Neuronal stem cell (in vitro differentiated cells): ENCODE results near the gene SHOC2. TPM values are rescaled to one million over a fixed set of nuclear protein-coding genes. Genes with fewer than 3 reads are reported as not detected.

ENCODE experiments used
- DNase-seq: peaks from one replicate; pipeline ENCODE4 v3.0.0-alpha.2; 2013; ENCODE audit warnings: low spot score
- H2AFZ ChIP-seq: one replicate; pipeline ENCODE4 v1.6.1; 2013; ENCODE audit warnings: mild to moderate bottlenecking, low read length, inconsistent platforms
- H2AK5ac ChIP-seq: 2 replicates; pipeline ENCODE4 v1.6.1; 2013; ENCODE audit warnings: low read depth, mild to moderate bottlenecking, inconsistent platforms, low read length, moderate library complexity, mixed read lengths
- H2BK120ac ChIP-seq: 2 replicates; pipeline ENCODE4 v1.6.1; 2013; ENCODE audit warnings: low read depth, mild to moderate bottlenecking, inconsistent platforms, low read length, moderate library complexity, mixed read lengths
- H2BK12ac ChIP-seq: one replicate; pipeline ENCODE4 v1.6.1; 2013; ENCODE audit warnings: low read length, inconsistent platforms
- H2BK15ac ChIP-seq: 2 replicates; pipeline ENCODE4 v1.6.1; 2013; ENCODE audit warnings: mild to moderate bottlenecking, low read length, inconsistent platforms, mixed read lengths
- H2BK5ac ChIP-seq: one replicate; pipeline ENCODE4 v1.6.1; 2013; ENCODE audit warnings: inconsistent platforms, mild to moderate bottlenecking, low read length, moderate library complexity
- H3K14ac ChIP-seq: one replicate; pipeline ENCODE4 v1.6.1; 2013; ENCODE audit warnings: low read length, inconsistent platforms
- H3K18ac ChIP-seq: 2 replicates; pipeline ENCODE4 v1.6.1; 2013; ENCODE audit warnings: low read length, inconsistent platforms
- H3K23ac ChIP-seq: 2 replicates; pipeline ENCODE4 v1.6.1; 2013; ENCODE audit warnings: low read depth, mild to moderate bottlenecking, mixed read lengths, low read length, inconsistent platforms; ENCODE audit not compliant: poor library complexity
- H3K27ac ChIP-seq: replicated peaks from 3 replicates; pipeline ENCODE4 v1.5.1; 2013; ENCODE audit warnings: low read length, inconsistent platforms
- H3K27me3 ChIP-seq, 3 experiments: 2 replicates each; pipeline ENCODE4 v1.6.1; 2013; ENCODE audit warnings: low read length in 3 of 3, mild to moderate bottlenecking in 2 of 3, inconsistent platforms in 1 of 3, low read depth in 1 of 3, mixed read lengths in 1 of 3, moderate library complexity in 1 of 3; ENCODE audit not compliant: control insufficient read depth in 3 of 3, insufficient read depth in 3 of 3
- H3K36me3 ChIP-seq, 2 donors: replicated peaks in 1 of 2; 2 replicates each; pipeline ENCODE4 v1.6.1; 2013; ENCODE audit warnings: low read length in 2 of 2; ENCODE audit not compliant: control insufficient read depth in 2 of 2, insufficient read depth in 2 of 2
- H3K4ac ChIP-seq: 2 replicates; pipeline ENCODE4 v1.6.1; 2013; ENCODE audit warnings: inconsistent platforms, mild to moderate bottlenecking, low read length, moderate library complexity
- H3K4me1 ChIP-seq, 2 donors: 1 replicate in 1 of 2; 2 replicates in 1 of 2; pipeline ENCODE4 v1.6.1; 2013; ENCODE audit warnings: low read length in 2 of 2, low read depth in 1 of 2; ENCODE audit not compliant: control insufficient read depth in 2 of 2, insufficient read depth in 1 of 2
- H3K4me2 ChIP-seq: one replicate; pipeline ENCODE4 v1.6.1; 2013; ENCODE audit warnings: mild to moderate bottlenecking, low read length, inconsistent platforms; ENCODE audit not compliant: insufficient read depth, poor library complexity, severe bottlenecking
- H3K4me3 ChIP-seq, 2 donors: 2 replicates each; pipeline ENCODE4 v1.5.1; 2013; ENCODE audit warnings: low read length in 2 of 2, mild to moderate bottlenecking in 2 of 2, inconsistent platforms in 1 of 2, moderate library complexity in 1 of 2
- H3K79me1 ChIP-seq: one replicate; pipeline ENCODE4 v1.6.1; 2013; ENCODE audit warnings: low read depth, mild to moderate bottlenecking, inconsistent platforms, low read length, moderate library complexity
- H3K9ac ChIP-seq: one replicate; pipeline ENCODE4 v1.6.1; 2013; ENCODE audit warnings: mild to moderate bottlenecking, low read depth, low read length, inconsistent platforms; ENCODE audit not compliant: poor library complexity
- H3K9me3 ChIP-seq, 2 donors: replicated peaks in 1 of 2; 2 replicates each; pipeline versions ENCODE3 to v1.6.1; 2013; ENCODE audit warnings: low read length in 2 of 2, mild to moderate bottlenecking in 2 of 2, inconsistent platforms in 1 of 2, low read depth in 1 of 2, mixed read lengths in 1 of 2, moderate library complexity in 1 of 2; ENCODE audit not compliant: control insufficient read depth in 2 of 2, insufficient read depth in 1 of 2
- H4K8ac ChIP-seq: one replicate; pipeline ENCODE4 v1.6.1; 2013; ENCODE audit warnings: low read depth, mild to moderate bottlenecking, inconsistent platforms, low read length, moderate library complexity
- H4K91ac ChIP-seq: one replicate; pipeline ENCODE4 v1.6.1; 2013; ENCODE audit warnings: low read length, low read depth, mild to moderate bottlenecking, inconsistent platforms; ENCODE audit not compliant: poor library complexity
- WGBS, 2 donors: extraction: QIAGEN DNeasy Blood & Tissue Kit; methylation state at CpG; one replicate each; pipeline ENCODE4 v1.1.7; 2013; ENCODE audit warnings: missing lambda C conversion rate in 2 of 2, mixed read lengths in 1 of 2; ENCODE audit not compliant: insufficient read length in 2 of 2, insufficient replicate concordance in 1 of 2; ENCODE audit errors: extremely low coverage in 2 of 2; 5-methylcytosine and 5-hydroxymethylcytosine counted together
- polyA plus RNA-seq, 2 experiments: library from polyadenylated mRNA; stranded (reverse); fragments of 200-250 nt; gene quantifications; one replicate each; pipeline ENCODE4 v1.2.3, GENCODE V29; 2013

Gene SHOC2
- polyA plus RNA-seq (2013, experiment 1 of 2), result 31.4 TPM
- polyA plus RNA-seq (2013, experiment 2 of 2), result 30.5 TPM

- Histone ChIP-seq H2AK5ac (peak within 1 kb of the TSS; percentile 26), H3K36me3 (peaks cover 4 to 6% of the 10 kb centered on the region in 2 donors), H2BK120ac (no peak within 1 kb of the TSS), H3K27me3 (no peaks in the 10 kb centered on the region), H4K8ac (no peak within 1 kb of the TSS), H2BK5ac (peak within 1 kb of the TSS; percentile 77), H3K4me2 (peak within 1 kb of the TSS; percentile 55), H2AFZ (peak within 1 kb of the TSS; percentile 88), H3K9ac (peak within 1 kb of the TSS; percentile 98), H2BK12ac (no peak within 1 kb of the TSS), H3K4ac (no peak within 1 kb of the TSS), H2BK15ac (no peak within 1 kb of the TSS), H3K23ac (peak within 1 kb of the TSS; percentile 87), H4K91ac (no peak within 1 kb of the TSS), H3K18ac (peak within 1 kb of the TSS; percentile 99), H3K27ac (peak within 1 kb of the TSS; percentile 90), H3K79me1 (peaks cover 3% of the 10 kb centered on the region), H3K9me3 (no peaks in the 10 kb centered on the region), H3K4me1 (peaks cover 2 to 15% of the 10 kb centered on the region in 2 donors), H3K14ac (peak within 1 kb of the TSS; percentile 50), H3K4me3 (peak within 1 kb of the TSS; percentile 75 to 94)
- no peak for DNase-seq
- no CpG with 5 or more reads among the region's 61 CpGs for WGBS, 2 donors
Observed at GRCh38 chr10:110919349-110919931, at the start of gene SHOC2. Gene SHOC2, plus strand, starts transcription at chr10:110919604. Its CDS starts 44,755 bp downstream, at chr10:110964359.

DNA sequence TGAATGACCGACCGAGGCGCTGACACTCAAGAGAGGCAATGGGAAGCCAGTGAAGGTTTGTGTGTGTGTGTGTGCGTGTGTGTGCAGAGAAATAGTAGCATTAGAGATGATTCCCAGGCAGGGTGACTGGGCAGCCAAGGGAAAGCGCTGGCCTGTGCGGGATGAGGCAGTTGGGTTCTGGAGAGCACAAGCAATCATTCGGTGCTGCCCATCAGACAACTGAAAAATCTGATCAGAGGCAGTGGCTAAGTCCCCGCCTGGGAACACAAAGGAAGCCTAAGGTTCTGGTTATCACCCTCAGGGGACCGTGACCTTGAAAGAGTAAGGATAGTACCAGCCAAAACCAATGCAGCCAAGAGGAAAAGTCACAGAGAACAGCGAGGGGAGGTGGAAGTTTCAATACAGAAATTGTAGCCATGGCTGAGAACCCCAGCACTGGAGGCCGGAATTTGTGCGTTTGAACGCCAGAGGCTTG is 48.5 kb upstream of the SHOC2 start:
- Histone ChIP-seq H3K18ac (peak overlapping the region; percentile 69), H2BK15ac (peak overlapping the region; percentile 98), H2AFZ (peak overlapping the region; percentile 77), H3K79me1 (no peaks in the 10 kb centered on the region), H4K8ac (peak overlapping the region; percentile 53), H3K27ac (peak overlapping the region; percentile 87), H3K14ac (no peak overlapping the region), H4K91ac (peak overlapping the region; percentile 98), H3K9me3 (no peaks in the 10 kb centered on the region), H3K4me1 (peaks cover 14 to 19% of the 10 kb centered on the region in 2 donors), H3K4me2 (no peak overlapping the region), H3K27me3 (no peaks in the 10 kb centered on the region), H3K9ac (peak overlapping the region; percentile 47), H2AK5ac (peak overlapping the region; percentile 38), H3K4me3 (peak overlapping the region in 1 of 2 donors; percentile 43), H2BK120ac (peak overlapping the region; percentile 7), H2BK5ac (peak overlapping the region; percentile 4), H3K36me3 (peaks cover 0 to 2% of the 10 kb centered on the region in 2 donors), H2BK12ac (no peak overlapping the region), H3K23ac (no peak overlapping the region), H3K4ac (peak overlapping the region; percentile 45)
- no CpG with 5 or more reads among the region's 13 CpGs for WGBS, 2 donors
- no peak for DNase-seq

DNA sequence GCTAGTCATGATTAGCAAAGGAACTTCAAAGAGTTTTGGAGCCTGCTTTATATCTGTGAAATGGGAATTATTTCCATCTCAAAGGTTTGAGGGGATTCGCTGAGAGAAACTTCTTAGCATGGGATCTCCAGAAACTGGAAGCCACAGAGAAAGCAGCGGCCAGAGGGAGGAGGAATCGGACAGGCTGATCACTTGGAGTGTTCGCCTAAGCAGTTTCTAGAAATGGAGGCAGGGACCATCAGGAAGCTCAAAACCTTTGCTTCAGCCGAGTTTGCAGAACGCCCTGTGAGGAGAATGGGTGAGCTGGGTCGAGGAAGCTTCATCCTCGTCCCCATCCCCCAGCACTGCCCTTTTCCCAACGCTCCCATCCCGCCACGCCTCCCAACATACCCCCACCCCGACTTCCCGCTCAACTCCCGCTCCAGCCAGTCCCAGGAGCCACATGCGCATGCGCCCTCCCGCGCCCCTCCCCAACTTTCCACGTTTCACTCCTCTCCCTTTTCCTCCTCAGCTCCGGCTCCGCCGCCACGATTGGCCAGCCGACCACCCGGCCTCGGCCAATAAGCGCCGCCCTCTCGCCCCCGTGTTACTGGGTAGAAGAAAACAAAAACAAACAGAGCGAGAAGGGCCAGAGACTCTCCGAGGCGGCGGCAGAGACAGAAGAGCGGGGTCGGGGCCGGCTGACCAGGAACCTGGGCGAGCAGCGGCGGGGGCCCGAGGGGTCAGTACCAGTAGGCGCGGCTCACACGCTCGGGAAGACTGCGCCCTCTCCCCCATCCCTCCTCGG is 47.9 kb upstream of the SHOC2 start, which contains the start of gene PDCD4:
PDCD4 (plus strand) TSS at position 631 of the 787 bp plus-strand sequence. CDS start 4,100 bp downstream, outside the sequence.
- Histone ChIP-seq H3K18ac (peak within 1 kb of the TSS; percentile 98), H3K14ac (peak within 1 kb of the TSS; percentile 21), H2AK5ac (peak within 1 kb of the TSS; percentile 84), H3K36me3 (peaks cover 2 to 9% of the 10 kb centered on the region in 2 donors), H3K9me3 (no peaks in the 10 kb centered on the region), H4K91ac (peak within 1 kb of the TSS; percentile 98), H2BK5ac (peak within 1 kb of the TSS; percentile 87), H4K8ac (peak within 1 kb of the TSS; percentile 53), H3K23ac (peak within 1 kb of the TSS; percentile 95), H3K9ac (peak within 1 kb of the TSS; percentile 93), H3K27me3 (no peaks in the 10 kb centered on the region), H2AFZ (peak within 1 kb of the TSS; percentile 89), H3K4me1 (peaks cover 14 to 16% of the 10 kb centered on the region in 2 donors), H3K4ac (peak within 1 kb of the TSS; percentile 45), H3K27ac (peak within 1 kb of the TSS; percentile 96), H3K79me1 (no peaks in the 10 kb centered on the region), H3K4me3 (peak within 1 kb of the TSS; percentile 66 to 94), H2BK15ac (peak within 1 kb of the TSS; percentile 98), H2BK12ac (no peak within 1 kb of the TSS), H3K4me2 (peak within 1 kb of the TSS; percentile 54), H2BK120ac (peak within 1 kb of the TSS; percentile 81)
- DNase-seq, result peak; percentile 99
- no CpG with 5 or more reads among the region's 47 CpGs for WGBS, 2 donors
